Ovary (tissue), 3 donors: ENCODE data around the gene BABAM2.

ENCODE experiments used
- CTCF ChIP-seq, 3 donors: fragments of 450-650 bp in 2 of 3; fragments of 200-600 bp in 1 of 3; IDR thresholded peaks; one replicate each; pipeline versions ENCODE4 v1.5.1 to v1.8.0; 2016 to 2022; ENCODE audit warnings: antibody characterized with exemption in 3 of 3, mild to moderate bottlenecking in 1 of 3
- EP300 ChIP-seq: sonication (generic); formaldehyde crosslinking; IDR thresholded peaks from one replicate; pipeline ENCODE4 v1.6.1; 2017; ENCODE audit warnings: antibody characterized with exemption
- POLR2A ChIP-seq: fragments of 450-650 bp; IDR thresholded peaks from one replicate; pipeline ENCODE4 v1.6.1; 2017; ENCODE audit warnings: antibody characterized with exemption, mild to moderate bottlenecking, moderate library complexity
- donor health status: DM: no; HTN: no; CAD: no.

GRCh38 chr2:28233164-28233676 lies 342.7 kb downstream of the BABAM2 start:
- TF ChIP-seq CTCF (IDR thresholded peaks at IDR 0.05): no peak
- no peak for TF ChIP-seq POLR2A
- no peak for TF ChIP-seq EP300
